GM12878 (cell line): ENCODE measurements around the gene SLC39A11.

Experiments
- ATF7 ChIP-seq: fragments of 450-650 bp; IDR thresholded peaks from 2 replicates; pipeline ENCODE4 v1.6.1; 2016; ENCODE audit warnings: low read depth, mild to moderate bottlenecking
- EGR1 ChIP-seq, 2 experiments: IDR thresholded peaks; 1 replicate in 1 of 2; 2 replicates in 1 of 2; pipeline ENCODE4 v1.6.1; 2011 to 2012; ENCODE audit warnings: low read depth in 2 of 2, low read length in 2 of 2, borderline replicate concordance in 1 of 2, mild to moderate bottlenecking in 1 of 2, moderate library complexity in 1 of 2
- IKZF2 ChIP-seq, 2 experiments: fragments of 450-650 bp; IDR thresholded peaks; 2 replicates each; pipeline ENCODE4 v1.6.1; 2017; ENCODE audit warnings: mild to moderate bottlenecking in 2 of 2, moderate library complexity in 2 of 2
- POLR2A ChIP-seq: IDR thresholded peaks from 2 replicates; pipeline ENCODE4 v1.6.1; 2011; ENCODE audit warnings: low read depth, mild to moderate bottlenecking, low read length
- RCOR1 ChIP-seq: conservative IDR thresholded peaks from 2 replicates; pipeline ENCODE4 v1.6.1; 2012; ENCODE audit warnings: low read depth, low read length, improper control_type of control experiment
- SMC3 ChIP-seq: IDR thresholded peaks from 2 replicates; pipeline ENCODE4 v1.6.1; 2011; ENCODE audit warnings: low read length, improper control_type of control experiment, borderline replicate concordance
- ZNF384 ChIP-seq: IDR thresholded peaks from 2 replicates; pipeline ENCODE4 v1.6.1; 2012; ENCODE audit warnings: low read depth, mild to moderate bottlenecking, low read length, improper control_type of control experiment, borderline replicate concordance
- TF ChIP-seq, protein P1 (sequence below), 3 experiments: IDR thresholded peaks in 2 of 3; conservative IDR thresholded peaks in 1 of 3; 2 replicates each; pipeline ENCODE4 v1.5.1; 2011; ENCODE audit warnings: low read depth in 3 of 3, low read length in 3 of 3, mild to moderate bottlenecking in 3 of 3, control low read depth in 2 of 3, moderate library complexity in 2 of 3, inconsistent platforms in 1 of 3, mixed read lengths in 1 of 3; ENCODE audit not compliant: control insufficient read depth in 2 of 3, insufficient read depth in 1 of 3; ENCODE audit errors: extremely low read depth in 1 of 3
- TF ChIP-seq, protein P2 (sequence below): IDR thresholded peaks from 2 replicates; pipeline ENCODE4 v1.6.1; 2012; ENCODE audit warnings: low read depth, low read length, improper control_type of control experiment
- TF ChIP-seq, protein P3 (sequence below): IDR thresholded peaks from 2 replicates; pipeline ENCODE4 v1.6.1; 2012; ENCODE audit warnings: low read depth, low read length, improper control_type of control experiment

DNA sequence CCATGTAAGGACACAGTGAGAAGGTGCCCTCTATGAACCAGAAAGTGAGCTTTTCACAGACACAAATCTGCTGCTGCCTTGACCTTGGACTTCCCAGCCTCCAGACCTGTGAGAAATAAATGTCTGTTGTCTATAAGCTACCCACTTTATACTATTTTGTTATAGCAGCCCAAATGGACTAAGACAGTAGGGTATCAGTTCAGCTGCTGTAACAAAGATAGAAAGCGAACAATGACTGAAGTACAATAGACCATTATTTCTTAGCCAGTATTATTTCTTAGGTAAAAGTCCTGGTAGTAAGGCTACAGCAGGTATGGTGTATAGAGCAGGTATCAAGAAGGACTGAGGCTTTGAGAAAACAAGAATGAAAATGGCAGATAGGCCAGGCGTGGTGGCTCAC, 117.0 kb downstream of the SLC39A11 start:
- TF ChIP-seq, protein P1, sequence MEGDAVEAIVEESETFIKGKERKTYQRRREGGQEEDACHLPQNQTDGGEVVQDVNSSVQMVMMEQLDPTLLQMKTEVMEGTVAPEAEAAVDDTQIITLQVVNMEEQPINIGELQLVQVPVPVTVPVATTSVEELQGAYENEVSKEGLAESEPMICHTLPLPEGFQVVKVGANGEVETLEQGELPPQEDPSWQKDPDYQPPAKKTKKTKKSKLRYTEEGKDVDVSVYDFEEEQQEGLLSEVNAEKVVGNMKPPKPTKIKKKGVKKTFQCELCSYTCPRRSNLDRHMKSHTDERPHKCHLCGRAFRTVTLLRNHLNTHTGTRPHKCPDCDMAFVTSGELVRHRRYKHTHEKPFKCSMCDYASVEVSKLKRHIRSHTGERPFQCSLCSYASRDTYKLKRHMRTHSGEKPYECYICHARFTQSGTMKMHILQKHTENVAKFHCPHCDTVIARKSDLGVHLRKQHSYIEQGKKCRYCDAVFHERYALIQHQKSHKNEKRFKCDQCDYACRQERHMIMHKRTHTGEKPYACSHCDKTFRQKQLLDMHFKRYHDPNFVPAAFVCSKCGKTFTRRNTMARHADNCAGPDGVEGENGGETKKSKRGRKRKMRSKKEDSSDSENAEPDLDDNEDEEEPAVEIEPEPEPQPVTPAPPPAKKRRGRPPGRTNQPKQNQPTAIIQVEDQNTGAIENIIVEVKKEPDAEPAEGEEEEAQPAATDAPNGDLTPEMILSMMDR (IDR thresholded peaks at IDR 0.05 in 2 of 3, conservative IDR thresholded peaks at IDR 0.05 in 1 of 3; ENCODE audit: control insufficient read depth in 2 of 3, extremely low read depth in 1 of 3, insufficient read depth in 1 of 3, low read depth in 3 of 3, low read length in 3 of 3): no peak
- TF ChIP-seq, protein P2, sequence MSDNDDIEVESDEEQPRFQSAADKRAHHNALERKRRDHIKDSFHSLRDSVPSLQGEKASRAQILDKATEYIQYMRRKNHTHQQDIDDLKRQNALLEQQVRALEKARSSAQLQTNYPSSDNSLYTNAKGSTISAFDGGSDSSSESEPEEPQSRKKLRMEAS: no peak
- TF ChIP-seq RCOR1: no peak
- no peak for TF ChIP-seq ATF7
- TF ChIP-seq EGR1 (IDR thresholded peaks at IDR 0.05; ENCODE audit: borderline replicate concordance in 1 of 2, low read depth in 2 of 2, low read length in 2 of 2): no peak
- no peak for TF ChIP-seq IKZF2 (IDR thresholded peaks at IDR 0.05)
- TF ChIP-seq POLR2A: no peak
- TF ChIP-seq ZNF384: no peak
- TF ChIP-seq, protein P3, sequence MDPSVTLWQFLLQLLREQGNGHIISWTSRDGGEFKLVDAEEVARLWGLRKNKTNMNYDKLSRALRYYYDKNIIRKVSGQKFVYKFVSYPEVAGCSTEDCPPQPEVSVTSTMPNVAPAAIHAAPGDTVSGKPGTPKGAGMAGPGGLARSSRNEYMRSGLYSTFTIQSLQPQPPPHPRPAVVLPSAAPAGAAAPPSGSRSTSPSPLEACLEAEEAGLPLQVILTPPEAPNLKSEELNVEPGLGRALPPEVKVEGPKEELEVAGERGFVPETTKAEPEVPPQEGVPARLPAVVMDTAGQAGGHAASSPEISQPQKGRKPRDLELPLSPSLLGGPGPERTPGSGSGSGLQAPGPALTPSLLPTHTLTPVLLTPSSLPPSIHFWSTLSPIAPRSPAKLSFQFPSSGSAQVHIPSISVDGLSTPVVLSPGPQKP: no peak
- no peak for TF ChIP-seq SMC3
